Right renal cortex interstitium (tissue), 3 donors: ENCODE results near the gene SYNE1. TPM values are rescaled to one million over a fixed set of nuclear protein-coding genes. Genes with fewer than 3 reads are reported as not detected.

Experiments
- DNase-seq, 3 donors: peaks; one replicate each; pipeline ENCODE4 v3.0.0-alpha.2; 2013; ENCODE audit warnings: low read depth in 3 of 3, low spot score in 2 of 3
- polyA plus RNA-seq, 3 donors: library from polyadenylated mRNA; unstranded; fragments of 120-200 nt; gene quantifications; one replicate each; pipeline ENCODE4 v1.2.1, GENCODE V29; 2013; ENCODE audit not compliant: insufficient read length in 3 of 3

Gene SYNE1
- polyA plus RNA-seq, 3 donors: 94.6 to 100 (median 99.0) TPM

- no peak for DNase-seq
These were observed 339.0 kb downstream of the SYNE1 start for GRCh38 chr6:152298055-152298647.

GRCh38 chr6:152296648-152297376 is 340.4 kb downstream of the SYNE1 start:
- DNase-seq: no peak

GRCh38 chr6:152295920-152296319 is 341.2 kb downstream of the SYNE1 start:
- DNase-seq: no peak

- DNase-seq: no peak
These were observed 341.8 kb downstream of the SYNE1 start for GRCh38 chr6:152295346-152295745.

GRCh38 chr6:152293404-152293803 is 343.8 kb downstream of the SYNE1 start:
- DNase-seq: no peak

GRCh38 chr6:152292555-152292954 is 344.6 kb downstream of the SYNE1 start:
- DNase-seq: no peak

GRCh38 chr6:152290693-152291092 is 346.5 kb downstream of the SYNE1 start:
- no peak for DNase-seq

- no peak for DNase-seq
These were observed 359.3 kb downstream of the SYNE1 start for GRCh38 chr6:152277826-152278329.

GRCh38 chr6:152273638-152274037 is 363.5 kb downstream of the SYNE1 start:
- DNase-seq: no peak

- DNase-seq: no peak
These were observed 364.2 kb downstream of the SYNE1 start for GRCh38 chr6:152273002-152273401.

GRCh38 chr6:152272486-152272885 is 364.7 kb downstream of the SYNE1 start:
- no peak for DNase-seq

- no peak for DNase-seq
These were observed 365.2 kb downstream of the SYNE1 start for GRCh38 chr6:152271776-152272464.

- DNase-seq: no peak
These were observed 366.7 kb downstream of the SYNE1 start for GRCh38 chr6:152270301-152270925.

GRCh38 chr6:152268846-152269442 is 368.2 kb downstream of the SYNE1 start:
- no peak for DNase-seq

GRCh38 chr6:152267967-152268845 is 369.0 kb downstream of the SYNE1 start:
- DNase-seq: no peak

- DNase-seq: no peak
These were observed 371.5 kb downstream of the SYNE1 start for GRCh38 chr6:152265651-152266050.

GRCh38 chr6:152263582-152263981 is 373.6 kb downstream of the SYNE1 start:
- no peak for DNase-seq

- DNase-seq: no peak
These were observed 376.0 kb downstream of the SYNE1 start for GRCh38 chr6:152261179-152261578.

GRCh38 chr6:152259234-152259633 is 377.9 kb downstream of the SYNE1 start:
- DNase-seq: no peak

- DNase-seq: no peak
These were observed 379.6 kb downstream of the SYNE1 start for GRCh38 chr6:152257581-152257980.
